GM10847 (cell line): ENCODE results near the gene ZFHX3.

Source experiments
- POLR2A ChIP-seq: IDR thresholded peaks from 2 replicates; pipeline ENCODE4 v1.6.1; 2011; ENCODE audit not compliant: insufficient read length; ENCODE audit errors: extremely low read depth

Gene ZFHX3

GRCh38 chr16:72764015-72764654 is 283.8 kb downstream of the ZFHX3 start:
- no peak for TF ChIP-seq POLR2A

GRCh38 chr16:72760581-72760980 is 287.3 kb downstream of the ZFHX3 start:
- TF ChIP-seq POLR2A = no peak

- no peak for TF ChIP-seq POLR2A
Observed at GRCh38 chr16:72753881-72754280, 294.0 kb downstream of the ZFHX3 start.

- no peak for TF ChIP-seq POLR2A
Observed at GRCh38 chr16:72752004-72752695, 295.8 kb downstream of the ZFHX3 start.

GRCh38 chr16:72751076-72751475 is 296.9 kb downstream of the ZFHX3 start:
- TF ChIP-seq POLR2A = no peak

- no peak for TF ChIP-seq POLR2A
Observed at GRCh38 chr16:72749091-72749490, 298.8 kb downstream of the ZFHX3 start.

- TF ChIP-seq POLR2A = no peak
Observed at GRCh38 chr16:72744076-72744793, 303.7 kb downstream of the ZFHX3 start.

- no peak for TF ChIP-seq POLR2A
Observed at GRCh38 chr16:72743011-72743761, 304.7 kb downstream of the ZFHX3 start.

GRCh38 chr16:72740347-72740746 is 307.6 kb downstream of the ZFHX3 start:
- TF ChIP-seq POLR2A = no peak

GRCh38 chr16:72739577-72739976 is 308.4 kb downstream of the ZFHX3 start:
- no peak for TF ChIP-seq POLR2A

GRCh38 chr16:72736074-72736473 is 311.9 kb downstream of the ZFHX3 start:
- no peak for TF ChIP-seq POLR2A
